ENCODE data around the gene NFKB2.

- TF ChIP-seq GATA2 (IDR thresholded peaks at IDR 0.05; ENCODE audit: low read depth, low read length) = no peak
- no peak for TF ChIP-seq GATA3 (IDR thresholded peaks at IDR 0.05; ENCODE audit: low read depth, low read length)
These were observed 17.7 kb downstream of the NFKB2 start for GRCh38 chr10:102413053-102413705.
